Uterus (tissue), 4 donors: ENCODE measurements around the gene SIPA1L3. TPM values are rescaled to one million over a fixed set of nuclear protein-coding genes. Genes with fewer than 3 reads are reported as not detected.

ENCODE experiments used
- DNase-seq, 2 donors: peaks; one replicate each; pipeline ENCODE4 v3.0.0-alpha.2; 2019 to 2020
- H3K27ac ChIP-seq, 2 donors: fragments of 200-600 bp; sonication (generic); 1 replicate in 1 of 2; 2 replicates in 1 of 2; pipeline ENCODE4 v1.5.1; 2016 to 2018
- H3K27me3 ChIP-seq, 2 donors: fragments of 200-600 bp; sonication (generic); one replicate each; pipeline ENCODE4 v1.5.1; 2018 to 2019; ENCODE audit warnings: control low read depth in 1 of 2
- H3K36me3 ChIP-seq, 2 donors: fragments of 200-600 bp; sonication (generic); one replicate each; pipeline ENCODE4 v1.5.1; 2019; ENCODE audit warnings: control low read depth in 1 of 2
- H3K4me1 ChIP-seq, 2 donors: fragments of 200-600 bp; sonication (generic); one replicate each; pipeline ENCODE4 v1.5.1; 2018 to 2019; ENCODE audit warnings: control low read depth in 1 of 2
- H3K4me3 ChIP-seq, 2 donors: fragments of 200-600 bp; sonication (generic); 1 replicate in 1 of 2; 2 replicates in 1 of 2; pipeline ENCODE4 v1.5.1; 2018 to 2019; ENCODE audit warnings: mild to moderate bottlenecking in 1 of 2
- H3K9me3 ChIP-seq, 2 donors: fragments of 200-600 bp; sonication (generic); one replicate each; pipeline ENCODE4 v1.5.1; 2019; ENCODE audit warnings: control low read depth in 1 of 2
- CTCF ChIP-seq, 4 experiments: fragments of 200-600 bp in 2 of 4; fragments of 450-650 bp in 2 of 4; sonication (generic) in 2 of 4; IDR thresholded peaks; one replicate each; pipeline ENCODE4 v1.5.1; 2016 to 2019; ENCODE audit warnings: antibody characterized with exemption in 4 of 4, mild to moderate bottlenecking in 2 of 4, moderate library complexity in 1 of 4
- POLR2A ChIP-seq, 2 donors: fragments of 450-650 bp; IDR thresholded peaks; one replicate each; pipeline ENCODE4 v1.6.1; 2016; ENCODE audit warnings: antibody characterized with exemption in 2 of 2, mild to moderate bottlenecking in 1 of 2, moderate library complexity in 1 of 2
- intact Hi-C: fragments of 100-400 bp; cut with DNase I; formaldehyde crosslinking; loops from one replicate; pipeline ENCODE4 v1.15.1; 2023; ENCODE audit warnings: low total_unique reads
- total RNA-seq, 4 donors: library from RNA; depleted of rRNA in 3 of 4; stranded (reverse); fragments of >200 nt in 3 of 4; gene quantifications; one replicate each; pipeline versions ENCODE4 v1.1.0 to v1.2.4, GENCODE V29; 2014 to 2023
- donor health status: DM: yes; HTN: yes; CAD: no.

SIPA1L3 gene
- total RNA-seq, 4 donors from 2014 or later: 11.5 to 41.8 (median 21.5) TPM

GRCh38 chr19:37886571-37886970 is 20.4 kb upstream of the SIPA1L3 start:
- no peak for DNase-seq
- Histone ChIP-seq H3K9me3 (no peaks in the 10 kb centered on the region), H3K27me3 (no peaks in the 10 kb centered on the region), H3K4me3 (no peak overlapping the region), H3K36me3 (no peaks in the 10 kb centered on the region), H3K27ac (no peak overlapping the region), H3K4me1 (no peaks in the 10 kb centered on the region)
- intact Hi-C loops: no loop called here
- TF ChIP-seq CTCF (IDR thresholded peaks at IDR 0.05) (no peak), POLR2A (IDR thresholded peaks at IDR 0.05) (no peak)

GRCh38 chr19:37893845-37894575 is 13.0 kb upstream of the SIPA1L3 start:
- DNase-seq: no peak
- intact Hi-C loops: no loop called here

GRCh38 chr19:37896180-37896579 is 10.8 kb upstream of the SIPA1L3 start:
- Histone ChIP-seq H3K4me1 (no peaks in the 10 kb centered on the region), H3K4me3 (no peak overlapping the region), H3K9me3 (no peaks in the 10 kb centered on the region), H3K27me3 (no peaks in the 10 kb centered on the region), H3K27ac (no peak overlapping the region), H3K36me3 (no peaks in the 10 kb centered on the region)
- TF ChIP-seq CTCF (IDR thresholded peaks at IDR 0.05) (no peak), POLR2A (IDR thresholded peaks at IDR 0.05) (no peak)
- intact Hi-C loops: no loop called here
- DNase-seq: no peak

More at GRCh38 chr19:37893845-37894575, 13.0 kb upstream of the SIPA1L3 start:
- Histone ChIP-seq H3K27ac (no peak overlapping the region), H3K27me3 (no peaks in the 10 kb centered on the region), H3K36me3 (no peaks in the 10 kb centered on the region), H3K4me1 (no peaks in the 10 kb centered on the region), H3K4me3 (no peak overlapping the region), H3K9me3 (no peaks in the 10 kb centered on the region)
- TF ChIP-seq POLR2A (IDR thresholded peaks at IDR 0.05): no peak
- no peak for TF ChIP-seq CTCF (IDR thresholded peaks at IDR 0.05)

- H3K27me3 ChIP-seq: no peaks in the 10 kb centered on the region
- H3K36me3 ChIP-seq: no peaks in the 10 kb centered on the region
- no peaks in the 10 kb centered on the region for H3K4me1 ChIP-seq
- H3K9me3 ChIP-seq: no peaks in the 10 kb centered on the region
- DNase-seq: no peak
- no peak for TF ChIP-seq CTCF (IDR thresholded peaks at IDR 0.05)
- no peak for TF ChIP-seq POLR2A (IDR thresholded peaks at IDR 0.05)
- intact Hi-C loops: no loop called here
- H3K4me3 ChIP-seq: no peak overlapping the region
- H3K27ac ChIP-seq: no peak overlapping the region
Measured at GRCh38 chr19:37899453-37899852, 7.6 kb upstream of the SIPA1L3 start.

- H3K27ac ChIP-seq: no peak overlapping the region
- no peak for DNase-seq
- intact Hi-C loops: no loop called here
- no peaks in the 10 kb centered on the region for H3K27me3 ChIP-seq
- TF ChIP-seq CTCF (IDR thresholded peaks at IDR 0.05) (no peak), POLR2A (IDR thresholded peaks at IDR 0.05) (no peak)
- H3K9me3 ChIP-seq: no peaks in the 10 kb centered on the region
- no peak overlapping the region for H3K4me3 ChIP-seq
- no peaks in the 10 kb centered on the region for H3K36me3 ChIP-seq
- no peaks in the 10 kb centered on the region for H3K4me1 ChIP-seq
Measured at GRCh38 chr19:37899966-37900365, 7.0 kb upstream of the SIPA1L3 start.
